ENCODE results near the gene RPL27A.
"Not testable (repeated sequence)": the region's sequence is repeated elsewhere in the genome, so short reads cannot be mapped to it uniquely, and the experiment has no call there.

Gene RPL27A

GRCh38 chr11:8682303-8683114 lies at the start of gene RPL27A, which contains the start of gene TRIM66:
RPL27A (plus strand) TSS chr11:8682792; CDS start chr11:8682814, 22 bp downstream.
TRIM66 (minus strand) TSS chr11:8682665; CDS start chr11:8672274, 10,391 bp downstream.
- H3K27ac ChIP-seq, result peak within 1 kb of the TSS; percentile 92 to 100 (median 97)
- peak within 1 kb of the TSS; percentile 66 to 96 (median 89) for H3K4me3 ChIP-seq

GRCh38 chr11:8634498-8634897 lies 48.1 kb upstream of the RPL27A start:
- H3K4me3 ChIP-seq, result no peak overlapping the region

GRCh38 chr11:8636127-8636526 lies 46.5 kb upstream of the RPL27A start:
- Histone ChIP-seq H3K4me3 (no peak overlapping the region), H3K27ac (no peak overlapping the region)

More at GRCh38 chr11:8634498-8634897, 48.1 kb upstream of the RPL27A start:
- H3K27ac ChIP-seq, result no peak overlapping the region

- Histone ChIP-seq H3K27ac (no peak overlapping the region), H3K4me3 (no peak overlapping the region)
Measured at GRCh38 chr11:8638300-8638699, 44.3 kb upstream of the RPL27A start.

GRCh38 chr11:8639655-8640054 lies 42.9 kb upstream of the RPL27A start:
- no peak overlapping the region for H3K27ac ChIP-seq
- no peak overlapping the region for H3K4me3 ChIP-seq

- H3K27ac ChIP-seq, result no peak overlapping the region
- no peak overlapping the region for H3K4me3 ChIP-seq
Measured at GRCh38 chr11:8640267-8640906, 42.2 kb upstream of the RPL27A start.

GRCh38 chr11:8641332-8641731 lies 41.3 kb upstream of the RPL27A start:
- H3K4me3 ChIP-seq, result no peak overlapping the region
- no peak overlapping the region for H3K27ac ChIP-seq

- no peak overlapping the region for H3K4me3 ChIP-seq
Measured at GRCh38 chr11:8642196-8642841, 40.3 kb upstream of the RPL27A start.

GRCh38 chr11:8646873-8647272 lies 35.7 kb upstream of the RPL27A start:
- no peak overlapping the region for H3K27ac ChIP-seq
- no peak overlapping the region for H3K4me3 ChIP-seq

More at GRCh38 chr11:8642196-8642841, 40.3 kb upstream of the RPL27A start:
- no peak overlapping the region for H3K27ac ChIP-seq

GRCh38 chr11:8649361-8649760 lies 33.2 kb upstream of the RPL27A start:
- Histone ChIP-seq H3K27ac (no peak overlapping the region), H3K4me3 (no peak overlapping the region)

- H3K27ac ChIP-seq, result peak overlapping the region in 1 of 21 experiments; percentile 36
- no peak overlapping the region for H3K4me3 ChIP-seq
Measured at GRCh38 chr11:8650401-8650990, 32.1 kb upstream of the RPL27A start.

- no peak overlapping the region for H3K27ac ChIP-seq
- H3K4me3 ChIP-seq, result no peak overlapping the region
Measured at GRCh38 chr11:8652140-8652539, 30.5 kb upstream of the RPL27A start.

GRCh38 chr11:8654503-8654902 lies 28.1 kb upstream of the RPL27A start:
- Histone ChIP-seq H3K4me3 (no peak overlapping the region), H3K27ac (no peak overlapping the region)

GRCh38 chr11:8656291-8656690 lies 26.3 kb upstream of the RPL27A start:
- H3K27ac ChIP-seq, result no peak overlapping the region
- no peak overlapping the region for H3K4me3 ChIP-seq

GRCh38 chr11:8658321-8659057 lies 24.1 kb upstream of the RPL27A start:
- Histone ChIP-seq H3K27ac (no peak overlapping the region), H3K4me3 (no peak overlapping the region)

- no peak overlapping the region for H3K4me3 ChIP-seq
- H3K27ac ChIP-seq, result no peak overlapping the region
Measured at GRCh38 chr11:8661001-8661795, 21.4 kb upstream of the RPL27A start.

- H3K4me3 ChIP-seq, result no peak overlapping the region
- no peak overlapping the region for H3K27ac ChIP-seq
Measured at GRCh38 chr11:8665222-8665621, 17.4 kb upstream of the RPL27A start.

- H3K27ac ChIP-seq, result peak overlapping the region in 2 of 21 experiments; percentile 31 to 76
Measured at GRCh38 chr11:8670081-8670480, 12.5 kb upstream of the RPL27A start.

GRCh38 chr11:8671193-8671612 lies 11.4 kb upstream of the RPL27A start:
- Histone ChIP-seq H3K27ac (peak overlapping the region in 17 of 21 experiments; percentile 38 to 81 (median 73)), H3K4me3 (no peak overlapping the region)

More at GRCh38 chr11:8670081-8670480, 12.5 kb upstream of the RPL27A start:
- H3K4me3 ChIP-seq, result not testable (repeated sequence)

Data from skin epidermis (tissue), 12 donors.